B cell (primary cell): ENCODE results near the gene EFNA5. TPM values are rescaled to one million over a fixed set of nuclear protein-coding genes. Genes with fewer than 3 reads are reported as not detected.

Experiments used
- ATAC-seq: fragments of 200-7000 bp; cut with Tn5 transposase; one replicate; pipeline ENCODE4 v1.10.0; 2021; ENCODE audit warnings: low read depth, mild to moderate bottlenecking, moderate number of reproducible peaks, moderate library complexity
- CTCF ChIA-PET: fragments of 350-600 bp; sonication (Branson Sonifier 250); formaldehyde crosslinking; loops from one replicate; lab custom pipeline; 2021; ENCODE audit warnings: antibody characterized with exemption, inconsistent platforms; lab: Charles Lee
- POLR2A ChIA-PET: fragments of 350-600 bp; sonication (Branson Sonifier 250); formaldehyde crosslinking; loops from one replicate; lab custom pipeline; 2021; ENCODE audit warnings: antibody characterized with exemption; lab: Charles Lee
- DNase-seq: peaks from one replicate; pipeline ENCODE4 v3.0.0; 2013
- H2AFZ ChIP-seq: 2 replicates; pipeline ENCODE4 v1.6.1; 2012; ENCODE audit warnings: mild to moderate bottlenecking, low read depth, low read length; ENCODE audit not compliant: insufficient read depth, poor library complexity, severe bottlenecking
- H3K27ac ChIP-seq, 2 donors: 1 replicate in 1 of 2; 2 replicates in 1 of 2; pipeline ENCODE4 v1.5.1; 2012 to 2013; ENCODE audit warnings: low read length in 2 of 2, mild to moderate bottlenecking in 2 of 2, moderate library complexity in 1 of 2
- H3K27me3 ChIP-seq, 4 experiments: fragments of 200-600 bp in 1 of 4; sonication (generic) in 1 of 4; replicated peaks in 1 of 4; 1 replicate in 2 of 4; 2 replicates in 2 of 4; pipeline versions ENCODE4 v1.6.1 to v1.7.0; 2013 to 2016; ENCODE audit warnings: low read length in 3 of 4, mild to moderate bottlenecking in 2 of 4, mixed read lengths in 1 of 4, moderate library complexity in 1 of 4; ENCODE audit not compliant: insufficient read depth in 4 of 4, control insufficient read depth in 3 of 4; ENCODE audit errors: control extremely low read depth in 1 of 4
- H3K36me3 ChIP-seq, 2 experiments: replicated peaks in 1 of 2; 1 replicate in 1 of 2; 2 replicates in 1 of 2; pipeline versions ENCODE4 v1.6.1 to v1.7.1; 2013; ENCODE audit warnings: low read length in 1 of 2; ENCODE audit not compliant: insufficient read depth in 2 of 2, control insufficient read depth in 1 of 2; ENCODE audit errors: control extremely low read depth in 1 of 2, extremely low read depth in 1 of 2
- H3K4me1 ChIP-seq, 2 donors: fragments of 200-600 bp in 1 of 2; sonication (generic) in 1 of 2; 1 replicate in 1 of 2; 2 replicates in 1 of 2; pipeline versions ENCODE4 v1.5.1 to v1.6.1; 2013 to 2017; ENCODE audit warnings: low read length in 2 of 2; ENCODE audit not compliant: control insufficient read depth in 2 of 2, insufficient read depth in 2 of 2
- H3K4me2 ChIP-seq: replicated peaks from 2 replicates; pipeline ENCODE3; 2012; ENCODE audit warnings: mild to moderate bottlenecking, low read depth, low read length; ENCODE audit not compliant: poor library complexity, severe bottlenecking
- H3K4me3 ChIP-seq, 5 experiments: fragments of 200-600 bp in 1 of 5; sonication (generic) in 1 of 5; 1 replicate in 3 of 5; 2 replicates in 2 of 5; pipeline versions ENCODE4 v1.5.1 to v1.7.0; 2011 to 2016; ENCODE audit warnings: low read length in 4 of 5, mild to moderate bottlenecking in 4 of 5, low read depth in 2 of 5, control low read depth in 1 of 5, moderate library complexity in 1 of 5; ENCODE audit not compliant: insufficient read depth in 1 of 5; ENCODE audit errors: control extremely low read depth in 1 of 5, extremely low read depth in 1 of 5
- H3K79me2 ChIP-seq: fragments of 200-600 bp; sonication (generic); one replicate; pipeline ENCODE4 v1.6.0; 2016; ENCODE audit warnings: low read length; ENCODE audit not compliant: control insufficient read depth, insufficient read depth
- H3K9ac ChIP-seq: fragments of 200-600 bp; sonication (generic); 2 replicates; pipeline ENCODE4 v1.6.1; 2017; ENCODE audit warnings: mild to moderate bottlenecking, low read length, moderate library complexity
- H3K9me3 ChIP-seq, 3 donors: one replicate each; pipeline versions ENCODE4 v1.6.1 to v1.7.1; 2013; ENCODE audit warnings: low read length in 2 of 3; ENCODE audit not compliant: control insufficient read depth in 2 of 3, insufficient read depth in 1 of 3; ENCODE audit errors: control extremely low read depth in 1 of 3
- H4K20me1 ChIP-seq: 2 replicates; pipeline ENCODE4 v1.6.0; 2012; ENCODE audit warnings: mild to moderate bottlenecking, low read length; ENCODE audit not compliant: insufficient read depth, control insufficient read depth, poor library complexity, severe bottlenecking
- H3K27ac Mint-ChIP-seq: one replicate; pipeline ENCODE4 v1.8.0; 2021; ENCODE audit warnings: mixed read lengths
- H3K27me3 Mint-ChIP-seq: one replicate; pipeline ENCODE4 v1.8.0; 2021; ENCODE audit warnings: mixed read lengths
- H3K4me1 Mint-ChIP-seq: one replicate; pipeline ENCODE4 v1.8.0; 2021; ENCODE audit warnings: mixed read lengths
- H3K4me3 Mint-ChIP-seq: one replicate; pipeline ENCODE4 v1.8.0; 2021; ENCODE audit warnings: mixed read lengths
- H3K9me3 Mint-ChIP-seq: one replicate; pipeline ENCODE4 v1.8.0; 2022; ENCODE audit warnings: mixed read lengths; ENCODE audit not compliant: insufficient read depth
- CTCF ChIP-seq: fragments of 200-600 bp; IDR thresholded peaks from one replicate; pipeline ENCODE4 v1.8.0; 2022; ENCODE audit warnings: antibody characterized with exemption, mild to moderate bottlenecking
- EZH2 ChIP-seq: IDR thresholded peaks from 2 replicates; pipeline ENCODE4 v1.6.1; 2012; ENCODE audit warnings: borderline replicate concordance, low read depth, mild to moderate bottlenecking, moderate library complexity, low read length; ENCODE audit not compliant: insufficient read depth, poor library complexity, severe bottlenecking
- WGBS: methylation state at CpG from one replicate; pipeline ENCODE4 v1.1.5; 2013; ENCODE audit warnings: missing lambda C conversion rate; ENCODE audit not compliant: insufficient coverage; 5-methylcytosine and 5-hydroxymethylcytosine counted together
- intact Hi-C: fragments of 100-400 bp; cut with micrococcal nuclease; formaldehyde crosslinking; loops from one replicate; pipeline ENCODE4 v1.10.0; 2022
- polyA plus RNA-seq: library from polyadenylated mRNA; depleted of rRNA; stranded (reverse); fragments of >200 nt; gene quantifications from 2 replicates; pipeline ENCODE4 v1.2.3, GENCODE V29; 2012
- total RNA-seq, 2 donors: library from RNA; stranded (reverse); fragments of 120-200 nt in 1 of 2; gene quantifications; 1 replicate in 1 of 2; 2 replicates in 1 of 2; pipeline versions ENCODE4 v1.2.3 to v1.2.4, GENCODE V29; 2013 to 2022

EFNA5 gene
- total and polyA plus RNA-seq, 2 donors (not counting 1 experiment from before 2014, with no cell fraction given), result not detected

DNA sequence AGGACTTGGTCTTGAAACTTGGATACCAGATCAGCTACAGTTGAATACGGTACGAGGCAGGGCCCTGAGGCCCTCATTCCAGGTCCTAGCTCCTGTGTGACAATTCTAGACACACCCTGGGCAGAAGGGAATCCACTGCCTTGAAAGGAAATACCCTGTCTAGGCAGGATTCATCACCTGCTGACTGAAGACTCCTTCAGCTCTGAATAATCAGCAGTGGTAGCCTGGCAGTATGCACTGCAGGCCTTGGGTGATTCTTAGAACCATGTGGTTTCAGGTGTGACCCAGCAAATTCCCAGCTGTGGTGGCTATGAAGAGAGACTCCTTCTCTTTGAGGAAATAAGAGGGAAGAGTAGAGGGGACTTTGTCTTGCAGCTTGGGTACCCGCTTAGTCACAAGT lies 17.2 kb upstream of the EFNA5 start:
- no peaks in the 10 kb centered on the region for H3K4me1 ChIP-seq
- H3K79me2 ChIP-seq, result no peaks in the 10 kb centered on the region
- no peak for DNase-seq
- Mint-ChIP-seq H3K4me3 (no peak overlapping the region), H3K27me3 (peaks cover 10% of the 10 kb centered on the region), H3K4me1 (no peaks in the 10 kb centered on the region), H3K9me3 (peaks cover 6% of the 10 kb centered on the region), H3K27ac (no peak overlapping the region)
- TF ChIP-seq EZH2 (no peak), CTCF (no peak)
- no peak overlapping the region for H3K4me3 ChIP-seq
- 90% methylated on average over 3 of the region's 3 CpGs for WGBS
- H3K36me3 ChIP-seq, result no peaks in the 10 kb centered on the region
- no peak overlapping the region for H3K27ac ChIP-seq
- no peak overlapping the region for H2AFZ ChIP-seq
- H4K20me1 ChIP-seq, result no peaks in the 10 kb centered on the region
- ChIA-PET CTCF (no interaction called here), POLR2A (no interaction called here)
- H3K9me3 ChIP-seq, result no peaks in the 10 kb centered on the region
- H3K27me3 ChIP-seq, result peaks cover 0 to 3% (median 0%) of the 10 kb centered on the region in 4 experiments
- intact Hi-C loops, result no loop called here
- ATAC-seq, result no peak
- H3K4me2 ChIP-seq, result no peak overlapping the region
- H3K9ac ChIP-seq, result no peak overlapping the region

DNA sequence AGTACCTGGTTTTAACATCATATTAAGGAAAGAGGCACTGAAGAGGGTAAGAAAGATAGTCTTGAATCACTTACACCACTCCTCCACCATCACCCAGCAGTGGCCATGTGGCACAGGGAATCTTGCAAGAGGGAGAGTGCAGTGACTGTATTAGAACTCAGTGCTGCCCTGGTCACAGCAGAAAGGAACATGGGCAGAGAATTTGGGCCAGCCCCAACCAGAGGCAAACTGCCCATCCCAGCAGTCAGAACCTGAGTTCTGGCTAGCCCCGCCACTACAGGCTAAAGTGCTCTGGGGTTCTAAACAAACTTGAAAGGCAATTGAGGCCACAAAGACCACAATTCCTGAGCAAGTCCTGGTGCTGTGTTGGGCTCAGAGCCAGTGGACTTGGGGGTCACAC lies 16.7 kb upstream of the EFNA5 start:
- no peak for ATAC-seq
- Mint-ChIP-seq H3K27ac (no peak overlapping the region), H3K4me1 (no peaks in the 10 kb centered on the region), H3K27me3 (peaks cover 10% of the 10 kb centered on the region), H3K9me3 (peaks cover 5% of the 10 kb centered on the region), H3K4me3 (no peak overlapping the region)
- no peak overlapping the region for H3K4me2 ChIP-seq
- ChIA-PET POLR2A (no interaction called here), CTCF (no interaction called here)
- WGBS, result 100% methylated on average over 1 of the region's 1 CpG
- no peak overlapping the region for H3K9ac ChIP-seq
- no peak overlapping the region for H3K4me3 ChIP-seq
- no peaks in the 10 kb centered on the region for H3K36me3 ChIP-seq
- H3K27me3 ChIP-seq, result peaks cover 0 to 3% (median 0%) of the 10 kb centered on the region in 4 experiments
- TF ChIP-seq EZH2, result no peak
- TF ChIP-seq CTCF, result no peak
- no peaks in the 10 kb centered on the region for H4K20me1 ChIP-seq
- H3K27ac ChIP-seq, result no peak overlapping the region
- H3K79me2 ChIP-seq, result no peaks in the 10 kb centered on the region
- no peaks in the 10 kb centered on the region for H3K9me3 ChIP-seq
- intact Hi-C loops, result no loop called here
- no peak for DNase-seq
- no peaks in the 10 kb centered on the region for H3K4me1 ChIP-seq
- no peak overlapping the region for H2AFZ ChIP-seq
